MCF 10A (cell line): Measurements from ENCODE around the gene PRM2. TPM values are rescaled to one million over a fixed set of nuclear protein-coding genes. Genes with fewer than 3 reads are reported as not detected.
"Not testable (repeated sequence)": the region's sequence is repeated elsewhere in the genome, so short reads cannot be mapped to it uniquely, and the experiment has no call there.

Source experiments
- BruUV-seq: library from RNA; stranded (reverse); fragments of 400-500 nt; replicated peaks from 2 replicates; lab custom pipeline; 2021; lab: Mats Ljungman, UMichigan
- CTCF ChIA-PET: fragments of 300-600 bp; sonication (Branson Sonifier 250); formaldehyde crosslinking; extraction: SDS; loops from one replicate; lab custom pipeline; 2021; ENCODE audit warnings: antibody characterized with exemption, inconsistent platforms; lab: Yijun Ruan, JAX
- POLR2A ChIA-PET: fragments of 300-600, 350-650 bp; sonication (Branson Sonifier 250); formaldehyde crosslinking; extraction: SDS; loops from one replicate; lab custom pipeline; 2020; ENCODE audit warnings: antibody characterized with exemption, inconsistent platforms; lab: Yijun Ruan, JAX
- DNase-seq: peaks from one replicate; pipeline ENCODE4 v3.0.0-alpha.2; 2018; ENCODE audit not compliant: unreplicated experiment
- H3K27ac Mint-ChIP-seq: one replicate; pipeline ENCODE4 v1.8.0; 2022; ENCODE audit warnings: mild to moderate bottlenecking, low read depth, mixed read lengths; ENCODE audit not compliant: unreplicated experiment
- H3K27me3 Mint-ChIP-seq: one replicate; pipeline ENCODE4 v1.8.0; 2022; ENCODE audit warnings: mixed read lengths; ENCODE audit not compliant: insufficient read depth, unreplicated experiment
- H3K36me3 Mint-ChIP-seq: one replicate; pipeline ENCODE4 v1.8.0; 2022; ENCODE audit warnings: mild to moderate bottlenecking, moderate library complexity, mixed read lengths; ENCODE audit not compliant: insufficient read depth, unreplicated experiment
- H3K4me1 Mint-ChIP-seq: one replicate; pipeline ENCODE4 v1.8.0; 2022; ENCODE audit warnings: mixed read lengths; ENCODE audit not compliant: insufficient read depth, unreplicated experiment
- H3K4me3 Mint-ChIP-seq: one replicate; pipeline ENCODE4 v1.8.0; 2022; ENCODE audit warnings: mild to moderate bottlenecking, moderate library complexity, mixed read lengths; ENCODE audit not compliant: unreplicated experiment
- H3K9me3 Mint-ChIP-seq: one replicate; pipeline ENCODE4 v1.8.0; 2022; ENCODE audit warnings: mixed read lengths; ENCODE audit not compliant: unreplicated experiment
- intact Hi-C: fragments of 100-400 bp; cut with micrococcal nuclease; formaldehyde crosslinking; loops from 2 replicates; pipeline ENCODE4 v1.14.1; 2022
- total RNA-seq: library from RNA; stranded (reverse); gene quantifications from 2 replicates; pipeline ENCODE4 v1.2.3, GENCODE V29; 2022
- TF ChIP-seq, protein P1 (sequence below): fragments of 200-600 bp; IDR thresholded peaks from one replicate; pipeline ENCODE4 v1.8.0; 2022; ENCODE audit warnings: antibody characterized with exemption, mild to moderate bottlenecking; ENCODE audit not compliant: unreplicated experiment

Gene PRM2
- total RNA-seq, 1 experiment from 2014 or later, result not detected

DNA sequence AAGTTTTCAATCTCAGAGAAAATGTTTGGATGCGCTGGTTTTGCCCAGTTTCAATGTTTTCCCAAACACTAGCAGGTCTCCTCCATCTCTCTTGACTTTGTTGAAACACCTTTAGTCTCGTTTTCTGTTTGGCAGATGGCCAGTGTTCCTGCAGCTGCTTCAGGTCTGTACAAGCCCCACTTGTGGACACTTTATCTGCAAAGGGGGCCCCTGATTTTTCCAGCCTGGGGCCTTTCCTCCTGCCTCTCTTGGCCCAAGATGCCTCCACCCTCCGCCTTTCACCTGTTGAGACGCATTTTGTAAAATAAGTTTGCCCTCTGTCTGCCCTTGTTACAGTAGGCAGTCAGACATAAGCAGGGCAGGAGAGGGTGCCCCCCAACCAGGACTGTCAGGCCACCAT is 26.7 kb upstream of the PRM2 start:
- H3K27ac Mint-ChIP-seq, result no peak overlapping the region
- peak; percentile 55 for DNase-seq
- H3K4me3 Mint-ChIP-seq, result no peak overlapping the region
- peaks cover 6% of the 10 kb centered on the region for H3K4me1 Mint-ChIP-seq
- TF ChIP-seq, protein P1, sequence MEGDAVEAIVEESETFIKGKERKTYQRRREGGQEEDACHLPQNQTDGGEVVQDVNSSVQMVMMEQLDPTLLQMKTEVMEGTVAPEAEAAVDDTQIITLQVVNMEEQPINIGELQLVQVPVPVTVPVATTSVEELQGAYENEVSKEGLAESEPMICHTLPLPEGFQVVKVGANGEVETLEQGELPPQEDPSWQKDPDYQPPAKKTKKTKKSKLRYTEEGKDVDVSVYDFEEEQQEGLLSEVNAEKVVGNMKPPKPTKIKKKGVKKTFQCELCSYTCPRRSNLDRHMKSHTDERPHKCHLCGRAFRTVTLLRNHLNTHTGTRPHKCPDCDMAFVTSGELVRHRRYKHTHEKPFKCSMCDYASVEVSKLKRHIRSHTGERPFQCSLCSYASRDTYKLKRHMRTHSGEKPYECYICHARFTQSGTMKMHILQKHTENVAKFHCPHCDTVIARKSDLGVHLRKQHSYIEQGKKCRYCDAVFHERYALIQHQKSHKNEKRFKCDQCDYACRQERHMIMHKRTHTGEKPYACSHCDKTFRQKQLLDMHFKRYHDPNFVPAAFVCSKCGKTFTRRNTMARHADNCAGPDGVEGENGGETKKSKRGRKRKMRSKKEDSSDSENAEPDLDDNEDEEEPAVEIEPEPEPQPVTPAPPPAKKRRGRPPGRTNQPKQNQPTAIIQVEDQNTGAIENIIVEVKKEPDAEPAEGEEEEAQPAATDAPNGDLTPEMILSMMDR, result no peak
- ChIA-PET CTCF (interaction anchor here (1.0 kb wide), 1 partner anchor 340 kb away, joined by 3 read pairs; no protein-coding TSS in a partner anchor), POLR2A (no interaction called here)
- no peaks in the 10 kb centered on the region for H3K36me3 Mint-ChIP-seq
- no peaks in the 10 kb centered on the region for H3K9me3 Mint-ChIP-seq
- intact Hi-C loops, result no loop called here
- BruUV-seq, result no TSS peak
- H3K27me3 Mint-ChIP-seq, result no peaks in the 10 kb centered on the region

DNA sequence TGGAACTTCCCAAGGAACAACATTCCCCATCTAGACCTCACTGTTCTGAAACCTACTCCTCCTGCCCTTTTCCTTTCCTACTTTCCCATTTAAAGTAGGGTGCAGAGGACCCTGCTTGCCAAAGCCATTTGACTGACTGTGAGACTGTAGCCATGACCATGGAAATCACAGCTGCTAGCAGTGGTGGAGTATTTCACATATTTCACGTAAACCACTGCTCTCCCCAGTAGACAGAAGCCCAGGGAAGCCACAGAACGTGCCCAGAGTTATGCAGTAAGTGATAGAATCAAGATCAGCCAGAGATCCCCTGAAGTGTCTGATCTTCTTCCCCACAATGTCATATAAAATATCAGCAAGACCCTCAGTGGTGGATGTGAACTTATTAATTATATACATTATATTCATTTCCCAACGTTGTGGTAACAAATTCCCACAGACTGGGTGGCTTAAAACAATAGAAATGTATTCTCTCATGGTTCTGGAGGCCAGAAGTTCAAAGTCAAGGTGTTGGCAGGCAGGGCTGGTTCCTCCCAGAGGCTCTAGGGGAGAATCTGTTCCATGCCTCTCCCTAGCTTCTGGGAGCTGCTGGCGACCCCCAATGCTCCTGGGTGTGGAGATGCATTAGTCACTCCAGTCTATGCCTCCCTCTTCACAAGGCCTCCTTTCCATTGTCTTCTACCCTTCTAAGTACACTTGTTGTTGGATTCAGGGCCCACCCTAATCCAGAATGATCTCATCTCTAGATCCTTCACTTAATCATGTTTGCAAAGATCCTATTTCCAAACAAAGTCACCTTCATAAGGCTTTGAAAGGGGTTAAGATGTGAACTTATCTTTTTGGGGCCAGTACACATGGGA is 25.6 kb upstream of the PRM2 start:
- intact Hi-C loops, result no loop called here
- no peak for DNase-seq
- TF ChIP-seq, protein P1, result no peak
- Mint-ChIP-seq H3K27ac (no peak overlapping the region), H3K4me1 (peaks cover under 1% of the 10 kb centered on the region), H3K27me3 (no peaks in the 10 kb centered on the region), H3K4me3 (no peak overlapping the region), H3K36me3 (no peaks in the 10 kb centered on the region), H3K9me3 (no peaks in the 10 kb centered on the region)
- BruUV-seq, result no TSS peak
- CTCF ChIA-PET, result interaction anchor here (0.7 to 1.0 kb wide), 2 partner anchors 272 to 339 kb away, joined by 3 read pairs; no protein-coding TSS in a partner anchor
- POLR2A ChIA-PET, result no interaction called here

DNA sequence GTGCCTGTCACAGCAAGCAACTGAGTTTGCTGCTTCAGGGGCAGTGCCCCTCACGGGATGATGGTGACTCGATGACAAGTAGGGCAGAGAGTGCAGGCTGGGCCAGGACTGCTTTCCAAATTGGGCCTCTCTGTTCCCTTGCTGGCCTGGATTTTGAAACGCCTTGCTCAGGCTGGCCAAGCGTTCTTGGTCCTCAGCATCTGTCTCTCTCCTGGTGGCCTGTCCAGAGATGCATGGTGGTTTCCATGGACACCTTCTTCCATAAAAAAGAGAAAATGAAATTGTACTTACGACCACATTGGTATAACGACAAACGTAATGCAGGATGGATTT is 24.2 kb upstream of the PRM2 start:
- Mint-ChIP-seq H3K4me3 (no peak overlapping the region), H3K4me1 (no peaks in the 10 kb centered on the region), H3K36me3 (no peaks in the 10 kb centered on the region), H3K27me3 (no peaks in the 10 kb centered on the region), H3K27ac (no peak overlapping the region), H3K9me3 (no peaks in the 10 kb centered on the region)
- intact Hi-C loops, result no loop called here
- ChIA-PET POLR2A (no interaction called here), CTCF (no interaction called here)
- TF ChIP-seq, protein P1, result no peak
- no TSS peak for BruUV-seq
- no peak for DNase-seq

DNA sequence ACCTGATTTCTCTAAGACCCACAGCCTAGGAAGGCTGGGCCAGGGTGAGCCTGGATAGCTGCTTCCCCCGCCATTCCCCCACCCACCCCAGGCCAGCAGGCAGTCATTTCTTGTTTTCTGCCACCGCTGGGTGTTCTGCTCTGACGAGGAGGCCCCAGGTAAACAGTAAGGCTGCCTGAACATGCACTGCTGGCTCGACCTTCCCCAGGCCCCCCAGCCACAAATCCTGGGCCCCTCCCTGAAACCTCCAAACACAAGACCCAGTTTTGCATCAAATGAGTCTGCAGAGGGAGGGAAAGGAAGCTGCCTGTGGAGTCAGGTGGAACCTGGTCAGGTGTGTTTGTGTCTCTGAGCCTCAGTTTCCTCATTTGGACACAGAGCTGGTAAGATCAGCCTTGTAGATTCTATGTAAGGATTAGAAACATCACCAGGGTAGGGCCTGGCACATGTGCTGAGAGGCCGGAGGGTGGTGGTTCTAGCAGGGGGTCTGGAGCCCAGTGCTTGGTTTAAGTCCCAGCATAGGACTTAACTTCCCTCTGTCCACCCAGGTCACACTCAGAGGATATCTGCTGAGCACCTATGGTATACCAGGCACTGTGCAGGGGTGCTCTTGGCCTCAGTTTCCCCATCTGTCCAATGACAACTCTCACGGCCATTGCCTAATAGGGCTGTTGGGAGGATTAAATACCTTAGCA is 23.7 kb upstream of the PRM2 start:
- no peaks in the 10 kb centered on the region for H3K36me3 Mint-ChIP-seq
- no peak overlapping the region for H3K4me3 Mint-ChIP-seq
- H3K27me3 Mint-ChIP-seq, result no peaks in the 10 kb centered on the region
- intact Hi-C loops, result no loop called here
- TF ChIP-seq, protein P1, result no peak
- no peak overlapping the region for H3K27ac Mint-ChIP-seq
- no peaks in the 10 kb centered on the region for H3K9me3 Mint-ChIP-seq
- DNase-seq, result no peak
- CTCF ChIA-PET, result no interaction called here
- POLR2A ChIA-PET, result no interaction called here
- H3K4me1 Mint-ChIP-seq, result no peaks in the 10 kb centered on the region
- no TSS peak for BruUV-seq

DNA sequence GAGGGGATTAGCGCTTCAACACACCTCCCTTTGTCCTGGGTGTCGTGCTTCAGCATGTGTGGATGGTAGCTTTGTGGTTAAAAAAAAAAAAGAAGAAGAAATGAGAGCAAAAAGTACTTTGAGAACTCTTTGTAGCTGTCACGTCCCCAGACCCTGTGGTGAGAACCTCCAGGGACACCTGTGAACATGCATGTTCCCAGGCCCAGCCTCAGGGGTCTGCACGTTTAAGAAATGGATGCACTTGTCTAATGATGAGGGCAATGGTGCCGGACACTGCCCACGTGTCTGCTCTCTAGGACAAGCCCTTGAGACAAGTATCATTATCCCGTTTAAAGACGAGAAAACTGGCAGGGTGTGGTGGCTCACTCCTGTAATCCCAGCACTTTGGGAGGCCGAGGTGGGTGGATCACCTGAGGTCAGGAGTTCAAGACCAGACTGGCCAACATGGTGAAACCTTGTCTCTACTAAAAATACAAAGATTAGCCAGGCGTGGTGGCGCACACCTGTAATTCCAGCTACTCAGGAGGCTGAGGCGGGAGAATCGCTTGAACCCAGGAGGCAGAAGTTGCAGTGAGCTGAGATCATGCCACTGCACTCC is 22.8 kb upstream of the PRM2 start:
- POLR2A ChIA-PET, H3K36me3 Mint-ChIP-seq, H3K4me3 Mint-ChIP-seq, H3K27ac Mint-ChIP-seq, H3K9me3 Mint-ChIP-seq, H3K4me1 Mint-ChIP-seq, BruUV-seq, intact Hi-C loops, H3K27me3 Mint-ChIP-seq, DNase-seq: not testable (repeated sequence)
- CTCF ChIA-PET, result interaction anchor here (0.6 kb wide), 1 partner anchor 70 kb away, joined by 3 read pairs; no protein-coding TSS in a partner anchor
